KOPT-K1 (cell line): ENCODE data around the gene PROC.

Source experiments
- H3K27ac ChIP-seq: fragments of 200-600 bp; sonication (generic); 2 replicates; pipeline ENCODE4 v1.5.1; 2016; ENCODE audit warnings: antibody characterized with exemption, mild to moderate bottlenecking, low read depth, low read length; ENCODE audit not compliant: poor library complexity, severe bottlenecking
- H3K36me3 ChIP-seq: fragments of 200-600 bp; sonication (generic); 2 replicates; pipeline ENCODE4 v1.5.1; 2017; ENCODE audit warnings: antibody characterized with exemption, mild to moderate bottlenecking, low read length, moderate library complexity; ENCODE audit not compliant: insufficient read depth
- H3K9me3 ChIP-seq: fragments of 200-600 bp; sonication (generic); 2 replicates; pipeline ENCODE4 v1.5.1; 2017; ENCODE audit warnings: antibody characterized with exemption, low read length, mild to moderate bottlenecking; ENCODE audit not compliant: insufficient read depth, poor library complexity, severe bottlenecking

Gene PROC

DNA sequence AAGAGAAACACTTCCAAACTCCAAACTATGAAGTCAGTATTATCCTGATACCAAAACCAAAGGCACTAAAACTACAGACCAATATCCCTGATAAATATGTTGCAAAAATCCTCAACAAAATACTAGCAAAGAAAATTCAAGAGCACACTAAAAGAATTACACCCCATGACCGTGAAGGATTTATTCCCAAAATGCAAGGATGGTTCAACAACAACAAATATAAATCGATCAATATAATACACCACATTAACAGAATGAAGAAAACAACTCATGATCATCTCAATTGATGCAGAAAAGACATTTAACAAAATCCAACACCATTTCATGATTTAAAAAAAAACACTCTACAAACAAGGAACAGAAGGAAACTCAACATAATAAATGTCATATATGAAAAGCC lies 57.6 kb downstream of the PROC start:
- no peak overlapping the region for H3K27ac ChIP-seq
- peaks cover 27% of the 10 kb centered on the region for H3K36me3 ChIP-seq
- peaks cover 15% of the 10 kb centered on the region for H3K9me3 ChIP-seq
